Choroid plexus epithelial cell (primary cell): ENCODE measurements around the gene CTRB2.

Source experiments
- DNase-seq: peaks from one replicate; pipeline ENCODE4 v3.0.0-alpha.2; 2010; ENCODE audit warnings: low read depth
- H3K4me3 ChIP-seq: 2 replicates; pipeline ENCODE4 v1.5.1; 2011; ENCODE audit warnings: low read depth, mild to moderate bottlenecking, control low read depth, low read length, moderate library complexity
- CTCF ChIP-seq: conservative IDR thresholded peaks from 2 replicates; pipeline ENCODE4 v1.5.1; 2011; ENCODE audit warnings: low read depth, mild to moderate bottlenecking, control low read depth, inconsistent platforms, low read length, moderate library complexity

CTRB2 gene

GRCh38 chr16:75206749-75207451 lies at the start of gene CTRB2:
Gene CTRB2, minus strand, starts transcription at chr16:75207161. Its CDS starts 20 bp downstream, at chr16:75207141.
- no peak within 1 kb of the TSS for H3K4me3 ChIP-seq
- TF ChIP-seq CTCF, result no peak
- no peak for DNase-seq

GRCh38 chr16:75256059-75256571 lies 49.2 kb upstream of the CTRB2 start:
- no peak for TF ChIP-seq CTCF
- peak; percentile 59 for DNase-seq
- no peak overlapping the region for H3K4me3 ChIP-seq

- no peak overlapping the region for H3K4me3 ChIP-seq
- peak; percentile 75 for DNase-seq
- no peak for TF ChIP-seq CTCF
Measured at GRCh38 chr16:75254359-75254837, 47.4 kb upstream of the CTRB2 start.

- DNase-seq, result peak; percentile 74
- H3K4me3 ChIP-seq, result peak overlapping the region; percentile 13
- TF ChIP-seq CTCF, result no peak
Measured at GRCh38 chr16:75252946-75253911, 46.3 kb upstream of the CTRB2 start.

GRCh38 chr16:75252049-75252864 lies 45.3 kb upstream of the CTRB2 start:
- no peak for DNase-seq
- H3K4me3 ChIP-seq, result peak overlapping the region; percentile 32
- TF ChIP-seq CTCF, result no peak

- peak within 1 kb of the TSS; percentile 87 for H3K4me3 ChIP-seq
- DNase-seq, result peak; percentile 88
Measured at GRCh38 chr16:75251280-75252048, 44.5 kb upstream of the CTRB2 start, which contains the start of gene BCAR1. Gene BCAR1, minus strand, starts transcription at chr16:75251624. Its CDS starts 142 bp downstream, at chr16:75251482.

More at GRCh38 chr16:75251280-75252048, 44.5 kb upstream of the CTRB2 start, which contains the start of gene BCAR1:
- TF ChIP-seq CTCF, result no peak
